ENCODE data around the gene DOK3. TPM values are rescaled to one million over a fixed set of nuclear protein-coding genes. Genes with fewer than 3 reads are reported as not detected.

Gene DOK3
- total and polyA plus RNA-seq, 2 of the 13 experiments (the other 11 are each of a cell fraction or from before 2014, with no cell fraction given), result 1.4 to 1.5 TPM

GRCh38 chr5:177516601-177517568 lies 7.3 kb upstream of the DOK3 start, which contains the start of gene DDX41 (continued):
- no peak for TF ChIP-seq TIGD3 (CRISPR knock-in tag; IDR thresholded peaks at IDR 0.05; ENCODE audit: borderline replicate concordance)
- peak; percentile 60; the same call in 1 of the 2 replicates for TF ChIP-seq FOSL2 (CRISPR knock-in tag; IDR thresholded peaks at IDR 0.05)
- TF ChIP-seq ZNF33B (CRISPR knock-in tag; IDR thresholded peaks at IDR 0.05), result 0 out of 2 replicates have a peak, but pooled peaks have one; percentile 55
- no peak for TF ChIP-seq HNF1A (IDR thresholded peaks at IDR 0.05; ENCODE audit: low read depth)
- TF ChIP-seq HNF1A (CRISPR knock-in tag; IDR thresholded peaks at IDR 0.05; ENCODE audit: borderline replicate concordance), result peak; percentile 85
- no peak for TF ChIP-seq ZNF496 (CRISPR knock-in tag; IDR thresholded peaks at IDR 0.05; ENCODE audit: insufficient replicate concordance)
- TF ChIP-seq NFAT5 (CRISPR knock-in tag; IDR thresholded peaks at IDR 0.05), result peak; percentile 63; the same call in 1 of the 2 replicates
- TF ChIP-seq ZNF274 (CRISPR knock-in tag; IDR thresholded peaks at IDR 0.05), result no peak; the same call in 1 of the 2 replicates
- TF ChIP-seq ZNF574 (CRISPR knock-in tag; IDR thresholded peaks at IDR 0.05), result peak; percentile 100
- 0 out of 2 replicates have a peak, but pooled peaks have one; percentile 22 for TF ChIP-seq SUZ12 (IDR thresholded peaks at IDR 0.05; ENCODE audit: low read depth, low read length)
- TF ChIP-seq RCOR2 (CRISPR knock-in tag; IDR thresholded peaks at IDR 0.05), result peak; percentile 71; the same call in 1 of the 2 replicates
- no peak for TF ChIP-seq NCOA1 (CRISPR knock-in tag; IDR thresholded peaks at IDR 0.05)
- peak; percentile 49; the same call in 1 of the 2 replicates for TF ChIP-seq ATF3 (CRISPR knock-in tag; IDR thresholded peaks at IDR 0.05)
